Kidney glomerular epithelial cell (primary cell): Measurements from ENCODE around the gene PRDX4.
A peak's percentile ranks its signal among the peaks of the same experiment; 100 is the strongest.
"Not testable (repeated sequence)": the region's sequence is repeated elsewhere in the genome, so short reads cannot be mapped to it uniquely, and the experiment has no call there.

Experiments
- DNase-seq: peaks from one replicate; lab custom pipeline; 2025; lab: John Stamatoyannopoulos, UW

PRDX4 gene

GRCh38 chrX:23667239-23668177 lies at the start of gene PRDX4:
PRDX4 (plus strand) TSS chrX:23667493; CDS start chrX:23667571, 78 bp downstream.
- DNase-seq: peak; percentile 36

GRCh38 chrX:23621621-23622265 lies 45.5 kb upstream of the PRDX4 start:
- no peak for DNase-seq

- no peak for DNase-seq
Measured at GRCh38 chrX:23623797-23624196, 43.5 kb upstream of the PRDX4 start.

GRCh38 chrX:23626651-23627050 lies 40.6 kb upstream of the PRDX4 start:
- no peak for DNase-seq

GRCh38 chrX:23628131-23628530 lies 39.2 kb upstream of the PRDX4 start:
- DNase-seq: no peak

- DNase-seq: no peak
Measured at GRCh38 chrX:23631136-23631535, 36.2 kb upstream of the PRDX4 start.

GRCh38 chrX:23633834-23634580 lies 33.3 kb upstream of the PRDX4 start:
- DNase-seq: no peak

GRCh38 chrX:23637187-23637586 lies 30.1 kb upstream of the PRDX4 start:
- no peak for DNase-seq

- DNase-seq: no peak
Measured at GRCh38 chrX:23643020-23643419, 24.3 kb upstream of the PRDX4 start.

GRCh38 chrX:23644744-23645143 lies 22.5 kb upstream of the PRDX4 start:
- no peak for DNase-seq

- no peak for DNase-seq
Measured at GRCh38 chrX:23656091-23656490, 11.2 kb upstream of the PRDX4 start.

GRCh38 chrX:23656684-23657083 lies 10.6 kb upstream of the PRDX4 start:
- no peak for DNase-seq

GRCh38 chrX:23659339-23659738 lies 8.0 kb upstream of the PRDX4 start:
- no peak for DNase-seq

- not testable (repeated sequence) for DNase-seq
Measured at GRCh38 chrX:23660083-23660765, 7.1 kb upstream of the PRDX4 start.

- DNase-seq: no peak
Measured at GRCh38 chrX:23660766-23661132, 6.5 kb upstream of the PRDX4 start.

- no peak for DNase-seq
Measured at GRCh38 chrX:23661671-23662070, 5.6 kb upstream of the PRDX4 start.

- no peak for DNase-seq
Measured at GRCh38 chrX:23662187-23662586, 5.1 kb upstream of the PRDX4 start.

- DNase-seq: no peak
Measured at GRCh38 chrX:23662853-23663252, 4.4 kb upstream of the PRDX4 start.

GRCh38 chrX:23664496-23664895 lies 2.8 kb upstream of the PRDX4 start:
- no peak for DNase-seq

GRCh38 chrX:23666282-23666681 lies 1.0 kb upstream of the PRDX4 start:
- DNase-seq: no peak

GRCh38 chrX:23668335-23668734 lies 1.0 kb downstream of the PRDX4 start:
- no peak for DNase-seq

GRCh38 chrX:23670528-23670927 lies 3.2 kb downstream of the PRDX4 start:
- DNase-seq: no peak
